Astrocyte of the cerebellum (primary cell): Measurements from ENCODE around the gene AATK.

Experiments used
- DNase-seq: peaks from one replicate; pipeline ENCODE4 v3.0.0-alpha.2; 2011; ENCODE audit warnings: low read depth
- H3K4me3 ChIP-seq: 2 replicates; pipeline ENCODE4 v1.5.1; 2011; ENCODE audit warnings: mild to moderate bottlenecking, low read depth, low read length, moderate library complexity
- CTCF ChIP-seq: IDR thresholded peaks from 2 replicates; pipeline ENCODE4 v1.5.1; 2012; ENCODE audit warnings: low read length, low read depth, moderate library complexity, mild to moderate bottlenecking; ENCODE audit errors: missing control alignments
- in situ Hi-C: cut with HindIII; loops from 2 replicates; pipeline ENCODE4 v1.10.0; 2017; ENCODE audit warnings: low sequenced_read_pairs

AATK gene

GRCh38 chr17:81189670-81190530 is 23.9 kb upstream of the AATK start:
- no peak for DNase-seq
- no peak overlapping the region for H3K4me3 ChIP-seq
- peak; percentile 22 for TF ChIP-seq CTCF
- in situ Hi-C loops: loop anchor here (5.0 kb wide), 1 partner anchor 48 kb away; no protein-coding TSS in a partner anchor

- in situ Hi-C loops: loop anchor here (5.0 kb wide), 1 partner anchor 47 kb away; no protein-coding TSS in a partner anchor
- no peak overlapping the region for H3K4me3 ChIP-seq
Observed at GRCh38 chr17:81189016-81189415, 23.0 kb upstream of the AATK start.

GRCh38 chr17:81188491-81188840 is 22.4 kb upstream of the AATK start:
- no peak for TF ChIP-seq CTCF
- no peak overlapping the region for H3K4me3 ChIP-seq
- in situ Hi-C loops: loop anchor here (5.0 kb wide), 1 partner anchor 46 kb away; no protein-coding TSS in a partner anchor
- DNase-seq: no peak

More at GRCh38 chr17:81189016-81189415, 23.0 kb upstream of the AATK start:
- DNase-seq: no peak
- TF ChIP-seq CTCF: no peak

- no peak for DNase-seq
- TF ChIP-seq CTCF: no peak
- in situ Hi-C loops: loop anchor here (5.0 kb wide), 1 partner anchor 46 kb away; no protein-coding TSS in a partner anchor
Observed at GRCh38 chr17:81187586-81188490, 21.8 kb upstream of the AATK start.

GRCh38 chr17:81187120-81187519 is 21.1 kb upstream of the AATK start:
- DNase-seq: no peak
- TF ChIP-seq CTCF: no peak
- in situ Hi-C loops: loop anchor here (5.0 kb wide), 1 partner anchor 45 kb away; no protein-coding TSS in a partner anchor
- H3K4me3 ChIP-seq: no peak overlapping the region

More at GRCh38 chr17:81187586-81188490, 21.8 kb upstream of the AATK start:
- no peak overlapping the region for H3K4me3 ChIP-seq

- TF ChIP-seq CTCF: no peak
- DNase-seq: no peak
- in situ Hi-C loops: loop anchor here (5.0 kb wide), 1 partner anchor 44 kb away; no protein-coding TSS in a partner anchor
- H3K4me3 ChIP-seq: no peak overlapping the region
Observed at GRCh38 chr17:81186203-81186602, 20.2 kb upstream of the AATK start.
